K562 (cell line): ENCODE data around the gene HMOX2. TPM values are rescaled to one million over a fixed set of nuclear protein-coding genes. Genes with fewer than 3 reads are reported as not detected.

Experiments
- ATAC-seq: fragments of 200-7000 bp; cut with Tn5 transposase; 3 replicates; pipeline ENCODE4 v1.9.1; 2020; ENCODE audit warnings: moderate library complexity
- BruUV-seq: library from RNA; stranded (reverse); fragments of 400-500 nt; replicated peaks from 2 replicates; lab custom pipeline; 2021; lab: Mats Ljungman, UMichigan
- CTCF ChIA-PET: fragments of 300-600 bp; formaldehyde crosslinking; extraction: SDS; loops from one replicate; lab custom pipeline; 2021; ENCODE audit warnings: low intra/inter-chr PET ratio; lab: Yijun Ruan, JAX
- POLR2A ChIA-PET: fragments of 300-600, 350-650 bp; sonication (Branson Sonifier 250); formaldehyde crosslinking; extraction: SDS; loops from one replicate; lab custom pipeline; 2021; ENCODE audit warnings: antibody characterized with exemption, inconsistent platforms; lab: Yijun Ruan, JAX
- DNase-seq, 4 experiments: peaks; one replicate each; pipeline versions ENCODE4 v3.0.0 to v3.0.0-alpha.2; 2011 to 2018; ENCODE audit warnings: low spot score in 3 of 4, mixed read lengths in 3 of 4; ENCODE audit errors: extremely low read depth in 1 of 4
- FAIRE-seq: peaks from 2 replicates; lab custom pipeline; 2011; peaks lifted over from hg19 to GRCh38; lab: Jason Lieb, UNC
- H2AFZ ChIP-seq: 2 replicates; pipeline ENCODE4 v1.6.0; 2011; ENCODE audit warnings: low read depth, low read length, control low read depth, inconsistent platforms
- H3K27ac ChIP-seq: fragments of 200-600 bp; 3 replicates; pipeline ENCODE4 v1.8.0; 2011; ENCODE audit warnings: low read depth, mild to moderate bottlenecking, control low read depth, inconsistent platforms, low read length, moderate library complexity, mixed read lengths; ENCODE audit errors: extremely low read depth
- H3K27me3 ChIP-seq, 2 experiments: fragments of 300-600 bp in 1 of 2; 2 replicates in 1 of 2; 3 replicates in 1 of 2; pipeline versions ENCODE4 v1.6.0 to v1.8.0; 2011; ENCODE audit warnings: inconsistent platforms in 2 of 2, low read length in 2 of 2, mild to moderate bottlenecking in 1 of 2, mixed read lengths in 1 of 2, moderate library complexity in 1 of 2; ENCODE audit not compliant: control insufficient read depth in 2 of 2, insufficient read depth in 2 of 2
- H3K36me3 ChIP-seq: fragments of 300-600 bp; 3 replicates; pipeline ENCODE4 v1.8.0; 2011; ENCODE audit warnings: mild to moderate bottlenecking, low read length, inconsistent platforms; ENCODE audit not compliant: control insufficient read depth, insufficient read depth
- H3K4me1 ChIP-seq, 2 experiments: fragments of 200-600 bp in 1 of 2; replicated peaks in 1 of 2; 2 replicates in 1 of 2; 3 replicates in 1 of 2; pipeline versions ENCODE4 v1.5.1 to v1.8.0; 2011; ENCODE audit warnings: inconsistent platforms in 2 of 2, low read length in 2 of 2, mild to moderate bottlenecking in 1 of 2, mixed read lengths in 1 of 2, moderate library complexity in 1 of 2; ENCODE audit not compliant: control insufficient read depth in 2 of 2, insufficient read depth in 2 of 2
- H3K4me2 ChIP-seq: 2 replicates; pipeline ENCODE4 v1.6.1; 2011; ENCODE audit warnings: low read length, control low read depth, inconsistent platforms, mixed read lengths; ENCODE audit not compliant: insufficient read depth
- H3K4me3 ChIP-seq: fragments of 200-600 bp; sonication (generic), shearing (Covaris generic); 2 replicates; pipeline ENCODE4 v1.5.1; 2016; ENCODE audit warnings: control low read depth, inconsistent platforms
- H3K79me2 ChIP-seq: fragments of 200-600 bp; 3 replicates; pipeline ENCODE4 v1.8.0; 2011; ENCODE audit warnings: low read length, inconsistent platforms; ENCODE audit not compliant: control insufficient read depth, insufficient read depth
- H3K9ac ChIP-seq, 2 experiments: 2 replicates each; pipeline versions ENCODE4 v1.6.0 to v1.6.1; 2011; ENCODE audit warnings: low read depth in 2 of 2, low read length in 2 of 2, control low read depth in 1 of 2, inconsistent platforms in 1 of 2, mild to moderate bottlenecking in 1 of 2, mixed read lengths in 1 of 2; ENCODE audit not compliant: insufficient read depth in 1 of 2
- H3K9me1 ChIP-seq: one replicate; pipeline ENCODE4 v1.6.0; 2011; ENCODE audit warnings: inconsistent platforms, mild to moderate bottlenecking, low read length, moderate library complexity; ENCODE audit not compliant: control insufficient read depth, insufficient read depth
- H3K9me3 ChIP-seq: replicated peaks from 2 replicates; pipeline ENCODE4 v1.5.1; 2011; ENCODE audit warnings: low read depth, low read length, inconsistent platforms; ENCODE audit not compliant: control insufficient read depth, insufficient read depth
- H4K20me1 ChIP-seq: replicated peaks from 2 replicates; pipeline ENCODE4 v1.6.1; 2011; ENCODE audit warnings: low read length, inconsistent platforms, mixed read lengths; ENCODE audit not compliant: control insufficient read depth, insufficient read depth
- CHCHD3 ChIP-seq: fragments of 250-450 bp; sonication (Bioruptor Pico); IDR thresholded peaks from 2 replicates; pipeline ENCODE4 v2.1.2; 2022; ENCODE audit warnings: mild to moderate bottlenecking
- FOXJ3 ChIP-seq: sonication (generic); formaldehyde crosslinking; IDR thresholded peaks from 2 replicates; pipeline ENCODE4 v1.4.0; 2020; ENCODE audit warnings: mild to moderate bottlenecking, missing genetic modification reagents
- GABPA ChIP-seq: fragments of 200-800 bp; sonication (Bioruptor generic); conservative IDR thresholded peaks from 2 replicates; pipeline ENCODE4 v1.6.1; 2016; ENCODE audit warnings: low read depth, missing genetic modification characterization, missing compliant biosample characterization
- NELFE ChIP-seq: IDR thresholded peaks from 2 replicates; pipeline ENCODE4 v1.6.1; 2011; ENCODE audit warnings: mild to moderate bottlenecking; ENCODE audit not compliant: insufficient read depth, insufficient read length
- PYGO2 ChIP-seq: fragments of 450-650 bp; IDR thresholded peaks from 2 replicates; pipeline ENCODE4 v1.6.1; 2016; ENCODE audit warnings: mild to moderate bottlenecking, missing genetic modification characterization, moderate library complexity, missing compliant biosample characterization
- SMC3 ChIP-seq: conservative IDR thresholded peaks from 2 replicates; pipeline ENCODE4 v1.6.1; 2011; ENCODE audit warnings: low read depth, low read length, improper control_type of control experiment; ENCODE audit not compliant: insufficient read depth
- TAF7 ChIP-seq: fragments of 450-650 bp; IDR thresholded peaks from 2 replicates; pipeline ENCODE4 v1.6.1; 2016; ENCODE audit warnings: missing genetic modification characterization, missing compliant biosample characterization
- TBP ChIP-seq: optimal IDR thresholded peaks from 2 replicates; pipeline ENCODE3; 2011; ENCODE audit warnings: low read depth, low read length, improper control_type of control experiment
- ZNF224 ChIP-seq: sonication (generic); formaldehyde crosslinking; IDR thresholded peaks from 2 replicates; pipeline ENCODE4 v1.8.0; 2022; ENCODE audit warnings: mild to moderate bottlenecking, missing genetic modification reagents
- ZNF444 ChIP-seq: fragments of 250-450 bp; sonication (Bioruptor Pico); IDR thresholded peaks from 2 replicates; pipeline ENCODE4 v1.4.0; 2020; ENCODE audit warnings: mild to moderate bottlenecking, moderate library complexity
- WGBS: fragments of 100-300 bp; shearing (Covaris generic); methylation state at CpG from one replicate; pipeline ENCODE4 v1.1.6; 2016; ENCODE audit warnings: low coverage, mixed read lengths; ENCODE audit not compliant: insufficient coverage; ENCODE audit errors: missing lambda C conversion rate; 5-methylcytosine and 5-hydroxymethylcytosine counted together
- in situ Hi-C: fragments of 300-500 bp; cut with MboI; formaldehyde crosslinking; loops from 4 replicates; pipeline ENCODE4 v1.15.0; 2018; ENCODE audit warnings: inconsistent platforms, mixed read lengths
- intact Hi-C: fragments of 100-400 bp; cut with micrococcal nuclease; formaldehyde crosslinking; loops from 2 replicates; pipeline ENCODE4 v1.14.2; 2022
- polyA plus RNA-seq, 8 experiments: library from polyadenylated mRNA; depleted of rRNA in 4 of 8; stranded (reverse) in 5 of 8; unstranded in 3 of 8; fragments of >200 nt; fragmentation: Nextera tagmentation in 2 of 8; fragmentation: Illumina TruSeq in 1 of 8; extraction: Ambion mirVana in 2 of 8; extraction: Trizol in 1 of 8; gene quantifications; 2 replicates each; pipeline versions ENCODE4 v1.2.1 to v1.2.3, GENCODE V29; 2011 to 2014; ENCODE audit warnings: inconsistent platforms in 1 of 8, missing spikeins in 1 of 8
- total RNA-seq, 7 experiments: library from RNA; depleted of rRNA in 6 of 7; stranded (reverse); fragments of >200 nt in 6 of 7; fragmentation: Illumina TruSeq in 2 of 7; extraction: Trizol in 2 of 7; gene quantifications; 2 replicates each; pipeline versions ENCODE4 v1.2.1 to v1.2.3, GENCODE V29; 2011 to 2021; ENCODE audit warnings: low replicate concordance in 1 of 7
- TF ChIP-seq, protein P1 (sequence below): sonication (generic); formaldehyde crosslinking; IDR thresholded peaks from 2 replicates; pipeline ENCODE4 v1.8.1; 2023; ENCODE audit warnings: mild to moderate bottlenecking, missing genetic modification reagents
- TF ChIP-seq, protein P2 (sequence below): sonication (generic); formaldehyde crosslinking; IDR thresholded peaks from 2 replicates; pipeline ENCODE4 v1.4.0; 2020; ENCODE audit warnings: mild to moderate bottlenecking, missing genetic modification reagents
- TF ChIP-seq, protein P3 (sequence below): fragments of 200-800 bp; sonication (Bioruptor generic); IDR thresholded peaks from 2 replicates; pipeline ENCODE4 v1.6.1; 2017; ENCODE audit warnings: missing genetic modification characterization, missing compliant biosample characterization
- TF ChIP-seq, protein P4 (sequence below): fragments of 250-450 bp; sonication (Bioruptor Pico); IDR thresholded peaks from 2 replicates; pipeline ENCODE4 v1.8.0; 2022; ENCODE audit warnings: inconsistent platforms

The HMOX2 gene
- total and polyA plus RNA-seq, 9 of the 15 experiments (the other 6 are each of a cell fraction or from before 2014, with no cell fraction given) = 26.8 to 87.4 (median 57.4) TPM

DNA sequence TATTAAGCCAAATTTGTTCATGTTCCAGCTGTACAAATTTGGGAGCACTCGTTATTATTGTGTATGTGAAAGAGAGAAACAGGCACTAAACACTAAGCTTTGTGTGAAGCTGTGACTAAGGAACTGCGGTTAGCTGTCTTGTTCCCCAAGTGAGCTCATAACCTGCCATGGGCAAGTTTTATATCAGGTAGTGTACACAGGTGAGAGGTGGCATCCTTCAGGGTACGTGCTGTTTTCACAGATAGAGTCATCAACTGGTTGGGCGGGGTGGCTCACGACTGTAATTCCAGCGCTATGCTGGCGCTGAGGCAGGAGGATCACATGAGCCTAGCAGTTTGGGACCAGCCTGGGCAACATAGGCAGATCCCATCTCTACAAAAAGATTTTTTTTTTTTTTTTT lies 47.7 kb upstream of the HMOX2 start:
- Histone ChIP-seq H3K4me3 (no peak overlapping the region), H4K20me1 (no peaks in the 10 kb centered on the region), H3K27me3 (no peaks in the 10 kb centered on the region), H3K4me1 (peaks cover 13 to 25% of the 10 kb centered on the region in 2 experiments; a peak in 4 of 5 replicates), H3K4me2 (no peak overlapping the region), H3K9me1 (no peaks in the 10 kb centered on the region), H3K9me3 (no peaks in the 10 kb centered on the region), H2AFZ (no peak overlapping the region), H3K36me3 (peaks cover 56% of the 10 kb centered on the region), H3K79me2 (peaks cover 76% of the 10 kb centered on the region), H3K9ac (no peak overlapping the region), H3K27ac (no peak overlapping the region)
- CTCF ChIA-PET = no interaction called here
- intact Hi-C loops (no loop called here), in situ Hi-C loops (no loop called here)
- 96% methylated on average over 6 of the region's 7 CpGs for WGBS
- no TSS peak for BruUV-seq
- POLR2A ChIA-PET = interaction anchor here (0.7 to 3.1 kb wide), 2 partner anchors 12 to 1676 kb away, joined by 3 to 12 read pairs; partner anchors contain the start of genes CORO7 and SRRM2
- ATAC-seq (no peak), FAIRE-seq (no peak), DNase-seq (no peak)
- TF ChIP-seq FOXJ3 (CRISPR knock-in tag) (no peak), SMC3 (no peak), ZNF224 (CRISPR knock-in tag) (no peak), CHCHD3 (CRISPR knock-in tag) (no peak), NELFE (no peak), GABPA (tag) (no peak), TAF7 (tag) (no peak), ZNF444 (CRISPR knock-in tag) (no peak), TBP (no peak), PYGO2 (tag) (no peak)
- TF ChIP-seq, protein P1, sequence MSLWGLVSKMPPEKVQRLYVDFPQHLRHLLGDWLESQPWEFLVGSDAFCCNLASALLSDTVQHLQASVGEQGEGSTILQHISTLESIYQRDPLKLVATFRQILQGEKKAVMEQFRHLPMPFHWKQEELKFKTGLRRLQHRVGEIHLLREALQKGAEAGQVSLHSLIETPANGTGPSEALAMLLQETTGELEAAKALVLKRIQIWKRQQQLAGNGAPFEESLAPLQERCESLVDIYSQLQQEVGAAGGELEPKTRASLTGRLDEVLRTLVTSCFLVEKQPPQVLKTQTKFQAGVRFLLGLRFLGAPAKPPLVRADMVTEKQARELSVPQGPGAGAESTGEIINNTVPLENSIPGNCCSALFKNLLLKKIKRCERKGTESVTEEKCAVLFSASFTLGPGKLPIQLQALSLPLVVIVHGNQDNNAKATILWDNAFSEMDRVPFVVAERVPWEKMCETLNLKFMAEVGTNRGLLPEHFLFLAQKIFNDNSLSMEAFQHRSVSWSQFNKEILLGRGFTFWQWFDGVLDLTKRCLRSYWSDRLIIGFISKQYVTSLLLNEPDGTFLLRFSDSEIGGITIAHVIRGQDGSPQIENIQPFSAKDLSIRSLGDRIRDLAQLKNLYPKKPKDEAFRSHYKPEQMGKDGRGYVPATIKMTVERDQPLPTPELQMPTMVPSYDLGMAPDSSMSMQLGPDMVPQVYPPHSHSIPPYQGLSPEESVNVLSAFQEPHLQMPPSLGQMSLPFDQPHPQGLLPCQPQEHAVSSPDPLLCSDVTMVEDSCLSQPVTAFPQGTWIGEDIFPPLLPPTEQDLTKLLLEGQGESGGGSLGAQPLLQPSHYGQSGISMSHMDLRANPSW (CRISPR knock-in tag) = no peak
- TF ChIP-seq, protein P2, sequence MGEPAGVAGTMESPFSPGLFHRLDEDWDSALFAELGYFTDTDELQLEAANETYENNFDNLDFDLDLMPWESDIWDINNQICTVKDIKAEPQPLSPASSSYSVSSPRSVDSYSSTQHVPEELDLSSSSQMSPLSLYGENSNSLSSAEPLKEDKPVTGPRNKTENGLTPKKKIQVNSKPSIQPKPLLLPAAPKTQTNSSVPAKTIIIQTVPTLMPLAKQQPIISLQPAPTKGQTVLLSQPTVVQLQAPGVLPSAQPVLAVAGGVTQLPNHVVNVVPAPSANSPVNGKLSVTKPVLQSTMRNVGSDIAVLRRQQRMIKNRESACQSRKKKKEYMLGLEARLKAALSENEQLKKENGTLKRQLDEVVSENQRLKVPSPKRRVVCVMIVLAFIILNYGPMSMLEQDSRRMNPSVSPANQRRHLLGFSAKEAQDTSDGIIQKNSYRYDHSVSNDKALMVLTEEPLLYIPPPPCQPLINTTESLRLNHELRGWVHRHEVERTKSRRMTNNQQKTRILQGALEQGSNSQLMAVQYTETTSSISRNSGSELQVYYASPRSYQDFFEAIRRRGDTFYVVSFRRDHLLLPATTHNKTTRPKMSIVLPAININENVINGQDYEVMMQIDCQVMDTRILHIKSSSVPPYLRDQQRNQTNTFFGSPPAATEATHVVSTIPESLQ = no peak
- TF ChIP-seq, protein P3, sequence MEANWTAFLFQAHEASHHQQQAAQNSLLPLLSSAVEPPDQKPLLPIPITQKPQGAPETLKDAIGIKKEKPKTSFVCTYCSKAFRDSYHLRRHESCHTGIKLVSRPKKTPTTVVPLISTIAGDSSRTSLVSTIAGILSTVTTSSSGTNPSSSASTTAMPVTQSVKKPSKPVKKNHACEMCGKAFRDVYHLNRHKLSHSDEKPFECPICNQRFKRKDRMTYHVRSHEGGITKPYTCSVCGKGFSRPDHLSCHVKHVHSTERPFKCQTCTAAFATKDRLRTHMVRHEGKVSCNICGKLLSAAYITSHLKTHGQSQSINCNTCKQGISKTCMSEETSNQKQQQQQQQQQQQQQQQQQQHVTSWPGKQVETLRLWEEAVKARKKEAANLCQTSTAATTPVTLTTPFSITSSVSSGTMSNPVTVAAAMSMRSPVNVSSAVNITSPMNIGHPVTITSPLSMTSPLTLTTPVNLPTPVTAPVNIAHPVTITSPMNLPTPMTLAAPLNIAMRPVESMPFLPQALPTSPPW = no peak
- TF ChIP-seq, protein P4, sequence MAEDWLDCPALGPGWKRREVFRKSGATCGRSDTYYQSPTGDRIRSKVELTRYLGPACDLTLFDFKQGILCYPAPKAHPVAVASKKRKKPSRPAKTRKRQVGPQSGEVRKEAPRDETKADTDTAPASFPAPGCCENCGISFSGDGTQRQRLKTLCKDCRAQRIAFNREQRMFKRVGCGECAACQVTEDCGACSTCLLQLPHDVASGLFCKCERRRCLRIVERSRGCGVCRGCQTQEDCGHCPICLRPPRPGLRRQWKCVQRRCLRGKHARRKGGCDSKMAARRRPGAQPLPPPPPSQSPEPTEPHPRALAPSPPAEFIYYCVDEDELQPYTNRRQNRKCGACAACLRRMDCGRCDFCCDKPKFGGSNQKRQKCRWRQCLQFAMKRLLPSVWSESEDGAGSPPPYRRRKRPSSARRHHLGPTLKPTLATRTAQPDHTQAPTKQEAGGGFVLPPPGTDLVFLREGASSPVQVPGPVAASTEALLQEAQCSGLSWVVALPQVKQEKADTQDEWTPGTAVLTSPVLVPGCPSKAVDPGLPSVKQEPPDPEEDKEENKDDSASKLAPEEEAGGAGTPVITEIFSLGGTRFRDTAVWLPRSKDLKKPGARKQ (CRISPR knock-in tag) = no peak
